Measurements from ENCODE around the gene ATP6V1A.
"Not testable (repeated sequence)": the region's sequence is repeated elsewhere in the genome, so short reads cannot be mapped to it uniquely, and the experiment has no call there.

The ATP6V1A gene

DNA sequence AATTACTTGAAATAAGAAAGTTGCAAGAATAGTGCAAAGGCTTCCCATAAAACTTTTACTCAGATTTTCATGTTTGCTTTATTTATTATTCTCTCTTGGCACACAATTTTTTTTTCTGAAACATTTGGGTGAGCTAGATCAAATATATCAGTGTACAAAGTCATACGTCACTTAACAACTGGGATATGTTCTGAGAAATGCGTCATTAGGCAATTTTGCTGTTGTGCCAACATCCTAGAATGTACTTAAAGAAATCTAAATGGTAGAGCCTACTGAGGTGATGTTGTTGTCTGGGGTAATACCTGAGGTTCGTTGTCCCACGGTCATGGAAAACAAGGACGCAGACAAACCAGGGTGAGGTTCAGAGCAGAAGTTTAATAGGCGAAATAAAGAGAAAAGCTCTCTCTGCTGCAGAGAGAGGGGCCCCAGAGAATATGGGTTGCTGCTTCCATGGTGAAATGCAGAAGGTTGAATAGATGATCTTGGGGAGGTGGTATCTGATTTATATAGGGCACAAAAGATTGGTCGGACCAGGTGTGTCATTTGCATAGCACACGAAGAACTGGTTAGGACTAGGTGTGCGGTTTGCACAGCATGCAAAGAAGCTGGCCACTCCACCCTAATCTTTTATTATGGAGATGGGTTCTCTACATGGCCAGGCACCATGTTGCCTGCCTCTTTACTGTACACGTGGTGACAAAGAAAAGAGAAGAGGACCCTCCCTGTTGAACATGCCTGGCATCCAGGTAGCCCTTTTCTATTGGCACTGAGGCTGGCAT, 82.9 kb downstream of the ATP6V1A start:
- no peak for DNase-seq

DNA sequence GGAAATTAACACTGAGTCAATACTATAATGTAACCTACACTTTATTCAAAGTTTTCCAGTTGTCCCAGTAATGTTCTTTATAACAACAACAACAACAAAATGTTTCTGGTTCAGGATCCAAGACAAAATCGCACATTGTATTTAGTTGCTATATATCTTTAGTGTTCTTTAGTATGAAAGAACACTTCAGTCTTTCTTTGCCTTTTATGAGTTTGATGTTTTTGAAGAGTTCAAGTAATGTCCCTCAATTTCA, 84.2 kb downstream of the ATP6V1A start:
- no peak for DNase-seq

DNA sequence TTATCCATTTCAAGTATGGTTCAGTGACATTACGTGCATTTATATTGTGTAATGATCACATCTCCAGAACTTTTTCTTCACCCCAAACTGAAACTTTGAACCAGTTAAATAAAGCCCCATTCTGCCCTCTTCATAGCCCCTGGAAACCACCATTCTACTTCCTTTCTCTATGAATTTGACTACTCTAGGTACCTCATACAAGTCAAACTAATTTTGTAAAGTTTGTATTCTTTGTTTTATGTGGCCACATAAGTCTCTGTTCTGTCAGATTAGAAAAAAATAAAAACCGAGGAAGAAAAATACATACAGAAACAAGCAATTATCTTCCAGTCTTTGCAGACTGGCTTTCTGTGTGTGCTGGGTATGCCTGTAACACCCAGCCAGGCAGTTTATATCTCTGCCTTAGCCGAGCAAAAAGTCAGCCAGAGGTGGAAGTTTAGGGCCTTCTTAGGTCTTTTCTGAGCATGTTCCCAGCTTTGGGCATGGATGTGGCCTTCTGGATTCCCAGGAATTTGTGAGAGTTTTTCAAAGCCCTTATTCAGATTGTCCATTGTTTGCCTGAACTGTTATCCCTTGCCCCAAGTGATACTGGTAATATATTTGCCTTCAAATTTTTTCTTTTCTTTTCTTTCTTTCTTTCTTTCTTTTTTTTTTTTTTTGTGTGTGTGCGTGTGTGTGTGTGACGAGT, 85.8 kb downstream of the ATP6V1A start:
- no peak for DNase-seq

DNA sequence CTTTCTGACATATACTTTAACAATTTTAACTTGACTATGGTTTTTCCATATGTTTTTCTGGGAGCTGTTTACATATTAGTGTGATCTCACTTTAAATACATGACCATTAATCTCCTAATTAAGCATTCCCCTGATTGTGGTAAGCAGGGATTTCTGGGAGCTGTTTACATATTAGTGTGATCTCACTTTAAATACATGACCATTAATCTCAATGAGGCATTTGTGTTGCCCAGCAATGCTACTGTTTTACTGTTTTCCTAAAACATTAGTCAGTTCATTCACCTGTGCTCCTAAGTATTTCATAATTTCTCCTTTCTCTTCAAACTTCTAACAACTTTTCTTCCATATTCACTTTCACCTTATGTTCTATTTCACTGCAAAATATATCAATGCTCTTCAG, 88.1 kb downstream of the ATP6V1A start:
- DNase-seq: no peak

DNA sequence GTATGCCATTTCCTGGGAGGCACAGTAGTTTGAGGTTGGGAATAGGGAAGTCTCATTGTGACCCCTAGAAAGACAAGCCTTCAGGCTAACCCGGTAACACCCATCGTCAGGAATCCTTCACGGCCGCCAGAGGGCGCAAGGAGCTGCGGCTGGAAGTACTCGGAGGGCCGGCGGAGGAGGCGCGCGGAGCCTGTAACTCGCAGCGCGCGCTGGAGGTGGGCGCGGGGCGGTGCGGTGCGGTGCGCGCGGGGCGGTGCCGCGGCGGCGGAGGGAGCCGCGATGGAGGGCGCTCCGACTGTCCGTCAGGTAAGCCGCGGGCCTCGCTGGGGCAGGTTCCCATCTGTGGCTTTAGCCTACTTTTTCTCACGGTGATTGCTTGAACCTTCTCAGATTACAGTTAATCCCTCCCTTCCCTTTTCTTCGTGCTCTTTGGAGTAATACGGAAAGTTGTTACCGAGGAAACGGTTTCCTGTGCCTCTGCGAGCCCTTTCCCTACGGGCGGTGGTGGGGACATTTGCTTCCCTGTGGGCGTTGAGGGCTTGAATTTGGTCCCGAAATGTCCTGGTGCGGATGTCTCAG, 91.9 kb downstream of the ATP6V1A start, which contains the start of gene GRAMD1C:
Gene GRAMD1C, plus strand, starts transcription at position 158 of the 579 bp plus-strand sequence. Its CDS starts 122 bp downstream, at position 280.
- peak; percentile 83 for DNase-seq

DNA sequence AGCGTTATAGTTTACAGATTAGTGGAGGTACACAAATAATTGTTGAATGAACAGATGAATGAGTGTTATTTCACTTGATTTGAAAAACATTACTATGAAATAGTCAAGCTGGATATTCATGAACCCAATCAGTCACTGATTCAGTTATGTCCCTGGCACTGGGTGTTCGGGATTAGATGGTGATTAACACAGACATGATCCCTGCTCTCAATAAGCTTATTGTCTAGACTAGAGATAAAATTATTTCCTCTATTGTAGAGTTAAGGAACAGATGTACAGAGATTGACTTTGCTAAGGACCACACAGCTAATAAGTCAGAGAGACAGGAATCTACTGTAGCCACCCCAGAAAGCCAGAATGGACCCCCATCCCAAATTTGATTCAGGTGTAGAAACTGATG, 92.7 kb downstream of the ATP6V1A start:
- no peak for DNase-seq

DNA sequence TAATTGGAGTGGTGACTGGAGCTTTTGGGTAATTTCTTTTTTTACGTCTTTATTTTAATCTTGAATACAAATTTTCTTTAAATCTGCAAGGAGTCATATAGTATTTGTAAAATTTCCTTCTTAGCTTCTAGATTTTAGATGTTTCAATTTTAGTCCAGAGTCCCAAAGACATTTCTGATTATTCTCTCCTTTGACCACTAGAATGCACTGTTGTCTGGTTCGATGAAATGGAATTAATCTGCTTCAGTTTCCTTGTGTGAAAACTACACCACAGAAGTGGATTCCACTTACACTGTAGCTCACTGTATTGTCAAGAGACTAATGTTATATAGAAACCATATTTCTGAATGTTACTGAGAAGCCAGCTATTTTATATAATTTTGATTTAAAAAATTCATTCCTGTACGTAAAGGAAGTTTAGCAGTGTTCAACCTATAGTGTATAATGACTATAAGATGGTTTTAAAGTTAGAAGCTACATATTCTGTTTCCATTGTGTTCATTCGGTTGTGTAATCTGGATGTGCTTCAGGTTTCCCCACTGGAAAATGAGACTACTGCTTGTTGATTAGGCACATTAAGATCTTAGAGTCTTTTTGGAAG, 97.9 kb downstream of the ATP6V1A start:
- no peak for DNase-seq

DNA sequence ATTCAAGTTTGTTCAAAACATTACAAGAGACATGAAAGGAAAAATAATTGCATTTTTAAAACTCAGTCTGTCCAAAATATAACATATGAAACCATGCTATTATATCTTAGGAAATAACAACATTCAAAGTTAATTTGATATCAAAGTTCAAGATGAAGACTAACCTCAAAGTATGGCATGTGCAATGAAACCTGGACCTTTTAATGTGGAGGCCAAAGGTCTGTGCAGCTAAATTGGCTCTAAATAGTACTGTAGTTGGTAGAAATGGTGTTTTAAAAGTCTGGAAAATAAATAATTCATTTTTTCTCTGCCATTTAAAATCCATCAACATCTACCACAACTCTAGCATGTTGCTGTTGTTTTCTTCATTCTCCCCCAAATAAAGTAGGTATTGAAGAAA, 100.4 kb downstream of the ATP6V1A start:
- DNase-seq: no peak

DNA sequence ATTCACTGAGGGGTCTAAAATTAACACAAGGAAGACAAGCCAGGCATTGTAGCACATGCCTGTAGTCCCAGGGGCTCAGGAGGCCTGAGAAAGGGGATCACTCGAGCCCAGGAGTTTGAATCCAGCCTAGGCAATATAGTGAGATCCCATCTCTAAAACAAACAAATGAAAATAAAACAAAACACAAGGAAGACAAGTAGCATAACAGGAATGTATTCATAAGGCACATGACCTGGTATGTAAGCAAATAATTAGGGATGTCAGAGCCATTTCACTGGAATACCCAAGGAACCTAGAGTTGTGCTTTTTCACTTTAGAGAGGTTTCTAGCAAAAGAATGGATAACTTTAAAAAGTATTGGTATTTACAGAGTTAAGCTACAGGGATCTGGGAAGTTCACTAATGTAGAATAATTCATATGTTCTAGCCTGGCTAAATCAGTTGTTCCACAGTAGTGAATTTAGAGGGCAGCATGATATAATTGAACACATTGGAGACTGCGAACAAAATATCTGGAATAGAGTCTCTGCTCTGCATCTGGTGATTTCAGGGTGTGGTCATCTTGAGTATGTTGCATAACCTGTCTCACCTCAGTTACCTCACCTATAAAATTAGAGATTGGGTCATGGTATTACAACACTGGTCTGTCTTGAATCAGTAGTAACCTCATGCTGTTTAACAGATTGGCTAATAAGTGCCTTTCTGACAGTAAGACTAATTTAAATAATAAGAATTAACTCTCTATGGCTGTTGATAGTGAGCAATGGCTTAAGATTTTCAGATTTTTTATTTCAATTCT, 101.0 kb downstream of the ATP6V1A start:
- DNase-seq: no peak

DNA sequence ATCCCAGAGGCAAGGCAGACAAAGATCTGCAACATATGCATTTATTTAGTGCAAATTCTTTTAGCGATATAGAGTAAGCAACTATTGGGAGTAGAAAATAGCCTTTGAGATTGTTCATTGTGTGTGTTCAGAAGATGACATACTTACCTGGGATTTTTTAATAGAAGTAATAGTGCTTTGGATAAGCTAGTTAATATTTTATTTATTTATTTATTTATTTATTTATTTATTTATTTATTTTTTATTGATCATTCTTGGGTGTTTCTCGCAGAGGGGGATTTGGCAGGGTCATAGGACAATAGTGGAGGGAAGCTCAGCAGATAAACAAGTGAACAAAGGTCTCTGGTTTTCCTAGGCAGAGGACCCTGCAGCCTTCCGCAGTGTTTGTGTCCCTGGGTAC, 102.2 kb downstream of the ATP6V1A start:
- not testable (repeated sequence) for DNase-seq

DNA sequence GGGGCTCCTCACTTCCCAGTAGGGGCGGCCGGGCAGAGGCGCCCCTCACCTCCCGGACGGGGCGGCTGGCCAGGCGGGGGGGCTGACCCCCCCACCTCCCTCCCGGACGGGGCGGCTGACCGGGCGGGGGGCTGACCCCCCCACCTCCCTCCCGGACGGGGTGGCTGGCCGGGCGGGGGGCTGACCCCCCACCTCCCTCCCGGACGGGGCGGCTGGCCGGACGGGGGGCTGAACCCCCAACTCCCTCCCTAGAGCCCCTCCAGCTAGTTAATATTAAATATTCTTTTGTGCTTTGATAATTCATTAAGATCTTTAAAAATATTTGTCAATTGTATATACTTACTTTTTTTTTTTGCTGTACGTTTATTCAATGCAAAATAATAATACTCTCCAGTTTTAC, 103.0 kb downstream of the ATP6V1A start:
- not testable (repeated sequence) for DNase-seq

DNA sequence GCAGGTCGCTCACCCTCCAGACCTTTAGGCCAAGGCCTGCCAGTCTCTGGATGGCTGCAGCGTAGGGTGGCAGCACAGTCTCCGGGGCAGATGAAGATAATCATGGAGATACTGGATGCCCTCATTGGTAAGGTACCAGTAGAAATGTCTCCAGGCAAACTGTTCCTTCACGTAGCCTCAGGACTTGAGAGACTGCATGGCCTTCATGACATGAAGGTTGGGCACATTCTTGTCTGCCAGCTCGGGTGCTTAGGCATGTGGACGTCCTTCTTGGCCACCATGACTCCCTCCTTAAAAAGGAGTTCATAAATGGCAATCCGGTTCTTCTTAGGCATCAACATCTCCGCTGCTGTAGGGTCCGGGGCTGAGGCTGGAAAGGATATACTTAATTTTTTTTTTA, 103.6 kb downstream of the ATP6V1A start:
- DNase-seq: not testable (repeated sequence)

DNA sequence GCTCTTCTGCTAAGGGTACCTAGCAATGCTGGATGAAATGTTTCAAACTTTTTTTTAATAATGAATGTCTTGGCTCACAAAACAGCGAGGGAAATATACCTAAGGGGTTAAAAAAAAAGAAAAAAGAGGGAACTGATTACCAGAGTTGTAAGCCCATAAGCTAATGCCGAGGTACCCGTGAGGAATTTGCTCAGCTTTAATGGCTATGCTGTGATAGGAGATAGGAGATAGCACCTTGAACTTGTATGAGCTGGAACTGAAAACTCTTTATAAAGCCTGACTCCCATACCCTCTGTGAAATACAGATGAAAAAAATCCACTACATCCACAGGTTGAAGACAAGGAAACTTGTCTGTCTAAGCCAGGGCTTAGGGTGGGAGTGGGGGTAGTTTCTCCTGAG, 105.7 kb downstream of the ATP6V1A start:
- no peak for DNase-seq
